Measurements from ENCODE around the gene TMEM256. TPM values are rescaled to one million over a fixed set of nuclear protein-coding genes. Genes with fewer than 3 reads are reported as not detected.

TMEM256 gene
- total and polyA plus RNA-seq, 2 donors (not counting 3 experiments of a cell fraction or from before 2014, with no cell fraction given): 67.4 to 148 TPM

GRCh38 chr17:7374353-7374752, 29.5 kb downstream of the TMEM256 start:
- H3K9me3 ChIP-seq (replicated peaks; ENCODE audit: control insufficient read depth, insufficient read depth, low read length): no peaks in the 10 kb centered on the region
- H3K4me3 ChIP-seq (replicated peaks in 1 of 3; ENCODE audit: insufficient read depth in 1 of 3, low read depth in 1 of 3, low read length in 3 of 3): no peak overlapping the region
- peaks cover 2 to 4% of the 10 kb centered on the region in 2 experiments for H3K27me3 ChIP-seq (ENCODE audit: control insufficient read depth in 2 of 2, insufficient read depth in 2 of 2, low read length in 2 of 2)
- no peaks in the 10 kb centered on the region for H3K4me1 ChIP-seq (ENCODE audit: control insufficient read depth, extremely low read depth, insufficient read depth, low read length)
- no peak overlapping the region for H3K4me2 ChIP-seq (ENCODE audit: insufficient read depth, low read length)
- CTCF ChIA-PET: interaction anchor here (1.5 to 1.6 kb wide), 2 partner anchors 18 to 24 kb away, joined by 4 to 8 read pairs; no protein-coding TSS in a partner anchor
- DNase-seq (ENCODE audit: low read depth, low spot score) (no peak), FAIRE-seq (no peak)
- BruUV-seq (replicated peaks): no TSS peak
- no peak overlapping the region for H3K27ac ChIP-seq (ENCODE audit: insufficient read depth, low read depth, low read length)
- POLR2A ChIA-PET: interaction anchor here (0.6 kb wide), 1 partner anchor 37 kb away, joined by 3 read pairs; no protein-coding TSS in a partner anchor
- H3K9ac ChIP-seq (replicated peaks; ENCODE audit: extremely low read depth, insufficient read depth, low read length): no peak overlapping the region
- no peaks in the 10 kb centered on the region for H3K36me3 ChIP-seq (ENCODE audit: control insufficient read depth in 2 of 2, extremely low read depth in 1 of 2, insufficient read depth in 2 of 2, low read length in 2 of 2)
- dilution Hi-C loops (cut with MboI; ENCODE audit: extremely low pct_ligation_motif_present, low sequenced_read_pairs): no loop called here
- H3K9me1 ChIP-seq (replicated peaks; ENCODE audit: control insufficient read depth, extremely low read depth, insufficient read depth, low read length): no peaks in the 10 kb centered on the region
- intact Hi-C loops (cut with micrococcal nuclease): no loop called here
- no peaks in the 10 kb centered on the region for H4K20me1 ChIP-seq (replicated peaks; ENCODE audit: control insufficient read depth, extremely low read depth, insufficient read depth, low read length)
- no peak overlapping the region for H2AFZ ChIP-seq (ENCODE audit: low read depth, low read length)
- no peaks in the 10 kb centered on the region for H3K79me2 ChIP-seq (ENCODE audit: control insufficient read depth, insufficient read depth, low read length)
- no peak for TF ChIP-seq FOS (IDR thresholded peaks at IDR 0.05; ENCODE audit: borderline replicate concordance, insufficient read depth, low read length)
- TF ChIP-seq CTCF (IDR thresholded peaks at IDR 0.05; ENCODE audit: extremely low read depth in 1 of 2, insufficient read depth in 1 of 2, low read depth in 1 of 2, low read length in 2 of 2): no peak
- TF ChIP-seq EZH2 (IDR thresholded peaks at IDR 0.05; ENCODE audit: borderline replicate concordance, low read depth, low read length, severe bottlenecking): no peak
- TF ChIP-seq POLR2AphosphoS5 (IDR thresholded peaks at IDR 0.05; ENCODE audit: insufficient read depth, low read depth, low read length): no peak
- no peak for TF ChIP-seq MYC (IDR thresholded peaks at IDR 0.05; ENCODE audit: low read depth, low read length)
- no peak for TF ChIP-seq GATA2 (IDR thresholded peaks at IDR 0.05; ENCODE audit: insufficient read depth, insufficient read length, low read depth, low read length)

Data from endothelial cell of umbilical vein (primary cell).